ENCODE results near the gene TMEM191C. TPM values are rescaled to one million over a fixed set of nuclear protein-coding genes. Genes with fewer than 3 reads are reported as not detected.
A peak's percentile ranks its signal among the peaks of the same experiment; 100 is the strongest.
"Not testable (repeated sequence)": the region's sequence is repeated elsewhere in the genome, so short reads cannot be mapped to it uniquely, and the experiment has no call there.

The TMEM191C gene
- total and polyA plus RNA-seq, 2 of the 13 experiments (the other 11 are each of a cell fraction or from before 2014, with no cell fraction given) = 1.2 to 2.9 TPM

GRCh38 chr22:21424084-21424709 is 43.0 kb upstream of the TMEM191C start:
- FAIRE-seq; H3K9ac ChIP-seq (ENCODE audit: insufficient read depth, low read depth, low read length); H3K4me1 ChIP-seq (ENCODE audit: insufficient read depth, low read length); POLR2A ChIA-PET; H3K4me3 ChIP-seq (replicated peaks in 1 of 3; ENCODE audit: insufficient read depth in 1 of 3, low read depth in 2 of 3, low read length in 3 of 3); H3K36me3 ChIP-seq (replicated peaks in 1 of 2; ENCODE audit: control insufficient read depth in 1 of 2, insufficient read depth in 2 of 2, low read length in 2 of 2); H3K79me2 ChIP-seq (ENCODE audit: insufficient read depth, low read length); in situ Hi-C loops (cut with HindIII; ENCODE audit: extremely low pct_ligation_motif_present, low pct_unique_long_range_greater_than_20kb); H2AFZ ChIP-seq (ENCODE audit: low read length); CTCF ChIA-PET (ENCODE audit: low intra/inter-chr PET ratio, low total read pairs); H4K20me1 ChIP-seq (ENCODE audit: insufficient read depth, low read length); DNase-seq (ENCODE audit: low spot score); H3K27me3 ChIP-seq (ENCODE audit: control insufficient read depth in 1 of 2, insufficient read depth in 2 of 2, low read length in 2 of 2); H3K27ac ChIP-seq (ENCODE audit: extremely low read length, insufficient read depth, low read length); H3K9me3 ChIP-seq (ENCODE audit: low read length); BruUV-seq (replicated peaks); H3K4me2 ChIP-seq (ENCODE audit: low read depth, low read length); intact Hi-C loops (cut with micrococcal nuclease; ENCODE audit: unreplicated experiment): not testable (repeated sequence)
- peak; percentile 30; the same call in 1 of the 2 replicates for TF ChIP-seq ZNF281 (CRISPR knock-in tag; IDR thresholded peaks at IDR 0.05; ENCODE audit: borderline replicate concordance)
- TF ChIP-seq ZNF12 (CRISPR knock-in tag; IDR thresholded peaks at IDR 0.05) = 0 out of 2 replicates have a peak, but pooled peaks have one; percentile 52
- peak; percentile 86 for ATAC-seq
- no CpG with 5 or more reads among the region's 12 CpGs for WGBS (ENCODE audit: low lambda C conversion rate)

GRCh38 chr22:21434378-21435233 is 32.6 kb upstream of the TMEM191C start:
- H3K27me3 ChIP-seq (ENCODE audit: control insufficient read depth in 1 of 2, insufficient read depth in 2 of 2, low read length in 2 of 2); H3K27ac ChIP-seq (ENCODE audit: extremely low read length, insufficient read depth, low read length); intact Hi-C loops (cut with micrococcal nuclease; ENCODE audit: unreplicated experiment); H3K36me3 ChIP-seq (replicated peaks in 1 of 2; ENCODE audit: control insufficient read depth in 1 of 2, insufficient read depth in 2 of 2, low read length in 2 of 2); DNase-seq (ENCODE audit: low spot score); H3K9ac ChIP-seq (ENCODE audit: insufficient read depth, low read depth, low read length); ATAC-seq; H3K4me3 ChIP-seq (replicated peaks in 1 of 3; ENCODE audit: insufficient read depth in 1 of 3, low read depth in 2 of 3, low read length in 3 of 3); in situ Hi-C loops (cut with HindIII; ENCODE audit: extremely low pct_ligation_motif_present, low pct_unique_long_range_greater_than_20kb); H3K4me1 ChIP-seq (ENCODE audit: insufficient read depth, low read length); BruUV-seq (replicated peaks); FAIRE-seq; H2AFZ ChIP-seq (ENCODE audit: low read length); POLR2A ChIA-PET; CTCF ChIA-PET (ENCODE audit: low intra/inter-chr PET ratio, low total read pairs); H4K20me1 ChIP-seq (ENCODE audit: insufficient read depth, low read length); H3K79me2 ChIP-seq (ENCODE audit: insufficient read depth, low read length); H3K9me3 ChIP-seq (ENCODE audit: low read length); H3K4me2 ChIP-seq (ENCODE audit: low read depth, low read length): not testable (repeated sequence)
- WGBS (ENCODE audit: low lambda C conversion rate) = no CpG with 5 or more reads among the region's 15 CpGs

- BruUV-seq (replicated peaks); H3K79me2 ChIP-seq (ENCODE audit: insufficient read depth, low read length); H3K9me3 ChIP-seq (ENCODE audit: low read length); H3K9ac ChIP-seq (ENCODE audit: insufficient read depth, low read depth, low read length); DNase-seq (ENCODE audit: low spot score); H4K20me1 ChIP-seq (ENCODE audit: insufficient read depth, low read length); CTCF ChIA-PET (ENCODE audit: low intra/inter-chr PET ratio, low total read pairs); FAIRE-seq; H3K27me3 ChIP-seq (ENCODE audit: control insufficient read depth in 1 of 2, insufficient read depth in 2 of 2, low read length in 2 of 2); H2AFZ ChIP-seq (ENCODE audit: low read length); in situ Hi-C loops (cut with HindIII; ENCODE audit: extremely low pct_ligation_motif_present, low pct_unique_long_range_greater_than_20kb); H3K4me2 ChIP-seq (ENCODE audit: low read depth, low read length); intact Hi-C loops (cut with micrococcal nuclease; ENCODE audit: unreplicated experiment); H3K4me3 ChIP-seq (replicated peaks in 1 of 3; ENCODE audit: insufficient read depth in 1 of 3, low read depth in 2 of 3, low read length in 3 of 3); H3K36me3 ChIP-seq (replicated peaks in 1 of 2; ENCODE audit: control insufficient read depth in 1 of 2, insufficient read depth in 2 of 2, low read length in 2 of 2); H3K4me1 ChIP-seq (ENCODE audit: insufficient read depth, low read length); H3K27ac ChIP-seq (ENCODE audit: extremely low read length, insufficient read depth, low read length); POLR2A ChIA-PET: not testable (repeated sequence)
- peak; percentile 78 for ATAC-seq
- WGBS (ENCODE audit: low lambda C conversion rate) = no CpG with 5 or more reads among the region's 12 CpGs
Measured at GRCh38 chr22:21435998-21436810, 31.0 kb upstream of the TMEM191C start.

Measured in HepG2 (cell line).